Stimulated activated CD4-positive, alpha-beta T cell treated with anti-CD3 and anti-CD28 coated beads, Interleukin-2, amount 100 ng/mL, for 48 hours (primary cell): ENCODE measurements around the gene SLC29A3.
"Not testable (repeated sequence)": the region's sequence is repeated elsewhere in the genome, so short reads cannot be mapped to it uniquely, and the experiment has no call there.

ENCODE experiments used
- DNase-seq, 2 donors: peaks; one replicate each; pipeline ENCODE4 v3.0.0-alpha.2; 2020

SLC29A3 gene

GRCh38 chr10:71319042-71319799, at the start of gene SLC29A3:
SLC29A3 (plus strand) TSS chr10:71319259; CDS start chr10:71319310, 51 bp downstream.
- DNase-seq: peak; percentile 80 to 84

DNA sequence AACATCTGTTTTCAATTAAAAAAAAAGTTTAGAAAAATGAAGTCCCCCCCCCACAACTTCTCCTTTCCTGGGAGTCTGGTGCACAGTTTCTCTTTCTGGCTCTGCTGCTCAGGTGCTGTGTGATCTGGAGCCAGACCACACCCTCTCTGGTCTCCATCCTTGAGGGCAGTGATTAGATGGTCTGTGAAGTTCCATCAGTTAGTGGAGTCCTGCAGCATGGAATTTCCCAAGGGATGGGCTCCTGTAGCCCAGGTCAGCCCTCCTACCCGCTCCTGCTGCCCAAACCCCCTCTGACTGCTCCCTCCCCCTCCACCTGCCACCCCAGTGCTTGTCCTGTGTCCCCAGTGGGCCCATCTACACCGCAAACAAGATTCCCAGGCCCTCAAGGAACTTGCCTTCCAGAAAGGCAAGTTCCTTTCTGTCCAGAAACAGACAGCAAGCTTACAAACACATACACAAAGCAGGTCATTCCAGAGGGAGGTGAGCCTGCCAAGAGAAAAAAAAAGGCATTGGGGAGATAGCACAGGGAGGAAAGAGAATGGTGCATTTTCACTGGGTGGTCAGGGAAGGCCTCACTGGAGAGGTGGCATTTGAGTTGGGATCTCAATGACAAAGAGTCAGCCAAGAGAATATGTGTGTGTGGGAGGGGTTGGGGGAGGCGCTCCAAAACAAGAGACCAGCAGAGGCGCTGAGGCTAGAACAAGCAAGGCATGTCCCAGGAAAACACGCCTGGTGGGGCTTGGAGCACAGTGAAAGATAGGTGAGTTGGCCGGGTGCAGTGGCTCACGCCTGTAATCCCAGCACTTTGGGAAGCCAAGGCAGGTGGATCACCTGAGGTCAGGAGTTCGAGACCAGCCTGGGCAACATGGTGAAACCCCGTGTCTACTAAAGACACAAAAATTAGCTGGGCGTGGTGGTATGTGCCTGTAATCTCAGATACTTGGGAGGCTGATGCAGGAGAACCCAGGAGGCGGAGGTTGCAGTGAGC, 49.5 kb upstream of the SLC29A3 start:
- no peak for DNase-seq

DNA sequence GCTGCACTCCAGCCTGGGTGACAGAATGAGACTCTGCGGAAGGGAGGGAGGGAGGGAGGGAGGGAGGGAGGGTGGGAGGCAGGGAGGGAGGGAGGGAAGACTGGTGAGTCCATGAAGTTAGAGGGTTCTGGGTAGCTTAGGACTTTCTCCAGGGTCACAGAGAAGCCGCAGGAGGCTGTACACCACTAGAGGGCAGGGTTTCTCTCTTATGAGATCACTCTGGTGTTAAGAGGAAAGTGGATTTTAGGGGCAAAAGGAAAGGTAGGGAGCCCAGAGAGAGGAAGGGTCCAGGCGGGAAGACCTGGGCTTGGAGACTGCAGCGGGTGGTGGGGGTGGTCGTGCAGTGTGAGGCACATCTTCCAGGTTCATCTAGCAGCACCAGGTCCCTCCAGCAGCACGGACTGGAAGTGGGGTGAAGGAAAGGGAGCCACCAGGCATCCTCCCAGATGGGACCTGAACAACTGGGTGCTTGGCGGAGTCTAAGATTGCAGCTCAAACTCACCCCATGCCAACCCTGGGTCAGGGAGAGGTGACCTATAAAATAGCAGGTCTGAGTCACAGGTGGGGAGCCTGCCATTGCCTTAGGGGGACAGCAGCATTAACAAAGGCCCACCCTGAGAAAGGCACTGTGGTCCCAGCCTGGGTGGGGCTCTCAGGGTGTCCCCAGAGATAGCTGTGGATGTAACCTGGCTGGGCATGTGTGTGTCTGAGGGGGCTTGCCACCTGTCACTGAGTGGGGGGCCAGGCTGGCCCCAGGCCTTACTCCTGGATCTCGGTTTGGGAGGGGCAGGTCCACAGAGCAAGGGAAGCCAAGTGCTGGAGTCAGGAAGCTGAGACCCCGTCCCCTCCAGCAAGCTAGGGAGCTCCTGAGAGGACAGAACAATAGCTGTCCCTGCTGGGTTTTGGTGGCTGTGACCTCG, 48.5 kb upstream of the SLC29A3 start:
- DNase-seq: peak; percentile 20 to 21

GRCh38 chr10:71271662-71272055, 47.4 kb upstream of the SLC29A3 start:
- no peak for DNase-seq

DNA sequence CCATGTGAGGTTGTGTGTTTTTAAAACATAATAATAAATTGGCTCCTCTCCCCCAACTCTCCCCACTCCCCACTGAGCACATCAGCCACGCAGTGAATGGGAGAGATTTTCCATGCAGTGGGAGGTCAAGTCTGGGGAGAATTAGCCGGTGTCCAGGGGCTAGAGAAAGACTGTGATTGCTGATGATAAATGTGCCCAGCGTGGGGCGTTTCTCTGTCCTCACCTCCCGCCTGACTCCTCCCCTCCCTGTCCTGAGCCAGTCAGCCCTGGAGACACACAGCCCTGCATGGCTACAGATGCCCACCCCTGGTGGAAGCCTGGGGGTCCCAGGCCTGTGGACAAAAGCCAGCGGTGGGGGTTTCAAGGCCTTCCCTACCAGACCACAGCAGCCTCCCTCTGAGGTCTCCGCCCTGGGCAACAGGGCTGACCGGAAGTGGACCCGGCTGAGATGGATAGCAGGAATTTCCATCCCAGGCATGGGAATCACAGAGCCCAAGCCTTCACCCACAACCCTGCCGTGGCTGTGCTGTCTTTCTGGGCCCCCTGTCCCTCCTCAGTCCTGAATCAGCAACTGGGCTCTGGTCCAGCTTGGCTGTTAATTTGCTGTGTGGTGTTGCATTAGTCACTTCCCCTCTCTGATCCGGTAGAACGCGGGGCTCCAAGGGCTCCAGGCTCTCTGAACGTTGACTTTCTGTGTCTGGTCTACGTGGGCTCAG, 46.8 kb upstream of the SLC29A3 start:
- DNase-seq: no peak

- not testable (repeated sequence) for DNase-seq
Measured at GRCh38 chr10:71272974-71273373, 46.1 kb upstream of the SLC29A3 start.

GRCh38 chr10:71273506-71273905, 45.6 kb upstream of the SLC29A3 start:
- no peak for DNase-seq

- DNase-seq: no peak
Measured at GRCh38 chr10:71274901-71275796, 43.9 kb upstream of the SLC29A3 start.

- DNase-seq: no peak
Measured at GRCh38 chr10:71276873-71277272, 42.2 kb upstream of the SLC29A3 start.

GRCh38 chr10:71277914-71278665, 41.0 kb upstream of the SLC29A3 start:
- DNase-seq: no peak

GRCh38 chr10:71278691-71279588, 40.1 kb upstream of the SLC29A3 start:
- no peak for DNase-seq

GRCh38 chr10:71279590-71280170, 39.4 kb upstream of the SLC29A3 start:
- no peak for DNase-seq

DNA sequence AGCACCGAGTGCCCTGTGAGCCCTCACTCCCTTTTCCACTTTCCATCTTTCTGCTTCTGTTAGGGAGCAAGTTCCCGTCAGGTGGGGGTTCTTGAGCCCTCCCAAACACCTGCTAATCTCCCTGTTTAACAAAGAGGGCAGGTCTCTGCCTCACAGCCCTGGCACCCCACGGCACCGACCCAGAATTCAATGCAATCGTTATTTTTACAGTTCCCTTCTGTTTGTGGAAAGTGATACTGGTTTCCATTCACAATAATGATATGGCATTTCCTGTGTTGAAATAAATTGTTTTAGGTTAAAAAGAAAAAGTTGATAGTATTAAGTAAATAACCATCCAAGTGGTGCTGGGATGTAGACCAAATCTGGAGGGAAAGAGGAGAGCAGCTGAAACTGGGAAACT, 38.8 kb upstream of the SLC29A3 start:
- DNase-seq: no peak

GRCh38 chr10:71280825-71281224, 38.2 kb upstream of the SLC29A3 start:
- no peak for DNase-seq

GRCh38 chr10:71281646-71282322, 37.3 kb upstream of the SLC29A3 start:
- DNase-seq: no peak

DNA sequence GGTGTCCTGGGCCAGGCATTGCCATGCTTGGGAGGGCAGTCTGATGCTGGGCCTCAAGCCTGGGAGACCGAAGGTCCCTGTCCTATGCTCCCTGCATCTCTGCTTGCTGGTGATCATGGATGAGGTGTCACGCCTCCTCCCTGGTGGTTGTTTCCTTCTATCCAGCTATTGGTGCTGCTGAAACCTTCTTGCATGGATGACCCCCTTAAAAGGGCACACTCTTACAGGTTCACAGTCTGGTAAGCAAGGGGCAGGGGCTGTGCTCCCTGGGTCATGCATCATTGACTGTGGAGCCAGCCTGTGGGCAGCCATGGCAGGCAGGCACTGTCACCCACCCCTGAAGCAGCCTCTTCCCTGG, 36.8 kb upstream of the SLC29A3 start:
- DNase-seq: no peak

- DNase-seq: no peak
Measured at GRCh38 chr10:71283410-71283809, 35.6 kb upstream of the SLC29A3 start.

DNA sequence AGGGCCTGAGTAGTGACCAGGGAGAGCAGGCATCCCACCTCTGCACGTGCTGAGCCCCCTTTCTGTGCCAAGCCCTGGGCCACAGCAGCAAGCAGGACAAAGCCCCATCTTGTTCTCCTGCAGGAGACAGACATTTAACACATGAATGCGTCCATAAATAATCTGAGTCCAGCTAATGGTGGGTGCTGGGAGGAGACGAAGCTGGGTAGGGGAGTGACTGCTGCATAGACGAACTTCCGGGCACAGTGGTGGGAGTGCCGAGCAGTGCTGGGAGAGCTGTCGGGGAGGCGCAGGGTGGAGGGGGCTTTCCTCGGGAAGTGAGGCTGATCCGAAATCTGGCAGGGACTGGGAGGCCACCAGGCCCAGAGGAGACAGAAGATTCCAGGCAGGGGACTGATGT, 35.2 kb upstream of the SLC29A3 start:
- no peak for DNase-seq
